Stimulated activated CD4-positive, alpha-beta T cell treated with anti-CD3 and anti-CD28 coated beads, Interleukin-1b, Interleukin-23, amount 100 ng/mL, for 1 hour (primary cell): ENCODE data around the gene PWWP2B.
A peak's percentile ranks its signal among the peaks of the same experiment; 100 is the strongest.
"Not testable (repeated sequence)": the region's sequence is repeated elsewhere in the genome, so short reads cannot be mapped to it uniquely, and the experiment has no call there.

Source experiments
- DNase-seq, 2 donors: peaks; one replicate each; pipeline ENCODE4 v3.0.0-alpha.2; 2020; ENCODE audit warnings: low read depth in 2 of 2

Gene PWWP2B

DNA sequence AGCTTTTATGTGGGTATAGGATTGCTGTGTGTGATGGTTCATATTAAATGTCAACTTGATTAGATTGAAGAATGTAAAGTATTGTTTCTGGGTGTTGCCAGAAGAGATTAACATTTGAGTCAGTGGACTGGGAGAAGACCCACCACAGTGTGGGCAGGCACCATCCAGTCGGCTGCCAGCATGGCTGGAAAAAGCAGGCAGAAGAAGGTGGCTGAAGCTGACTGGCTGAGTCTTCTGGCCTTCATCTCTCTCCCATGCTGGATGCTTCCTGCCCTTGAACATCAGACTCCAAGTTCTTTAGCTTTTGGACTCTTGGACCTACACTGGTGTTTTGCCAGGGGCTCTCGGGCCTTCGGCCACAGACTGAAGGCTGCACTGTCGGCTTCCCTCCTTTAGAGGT, 16.0 kb upstream of the PWWP2B start:
- not testable (repeated sequence) for DNase-seq

DNA sequence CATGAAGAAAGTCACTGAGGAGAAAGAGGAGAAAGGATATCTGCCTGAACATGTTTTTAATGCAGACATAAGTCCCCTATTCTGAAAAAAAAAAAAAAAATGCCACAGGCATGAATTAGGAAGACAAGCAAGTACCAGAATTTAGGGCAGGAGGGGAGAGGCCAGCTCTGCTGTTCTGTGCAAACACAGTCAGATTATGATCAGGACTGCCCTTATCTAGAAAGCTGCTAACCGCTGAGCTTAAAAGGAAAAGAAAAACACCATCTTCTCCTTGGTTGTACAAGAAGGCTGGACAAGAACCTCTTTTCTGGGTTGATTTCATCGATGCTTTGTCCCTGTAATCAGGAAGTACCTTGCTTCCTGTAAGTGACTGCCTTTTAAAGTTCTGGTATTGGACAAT, 15.3 kb upstream of the PWWP2B start:
- DNase-seq: no peak

DNA sequence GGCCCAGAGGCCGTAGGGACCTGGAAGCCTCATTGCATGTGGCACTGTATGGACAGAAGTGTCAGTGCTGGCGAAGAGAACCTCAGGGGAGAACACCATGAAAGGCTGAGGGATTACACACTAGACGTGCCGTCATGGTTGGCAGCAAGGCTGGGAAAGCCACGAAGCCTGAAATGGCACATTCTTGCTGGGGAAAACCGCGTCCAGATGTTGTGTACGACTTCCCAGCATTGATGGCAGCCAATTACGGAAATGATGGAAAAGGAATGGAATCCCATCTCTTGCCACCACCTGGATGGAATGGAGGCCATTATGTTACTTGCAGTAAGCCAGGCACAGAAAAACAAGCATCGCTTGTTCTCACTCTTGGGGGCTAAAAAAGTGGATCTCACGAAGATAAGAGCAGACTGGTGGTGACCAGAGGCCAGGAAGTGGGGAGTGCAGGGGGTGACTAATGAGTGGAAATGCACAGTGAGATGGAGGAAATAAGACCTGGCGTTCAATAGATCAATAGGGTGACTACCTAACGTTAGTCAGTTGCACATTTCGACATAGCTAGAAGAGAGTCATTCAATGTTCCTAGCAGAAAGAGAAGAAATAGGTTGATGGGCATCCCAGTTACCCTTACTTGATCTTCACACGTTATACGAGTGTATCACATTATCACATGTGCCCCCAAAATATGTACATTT, 14.6 kb upstream of the PWWP2B start:
- DNase-seq: no peak

DNA sequence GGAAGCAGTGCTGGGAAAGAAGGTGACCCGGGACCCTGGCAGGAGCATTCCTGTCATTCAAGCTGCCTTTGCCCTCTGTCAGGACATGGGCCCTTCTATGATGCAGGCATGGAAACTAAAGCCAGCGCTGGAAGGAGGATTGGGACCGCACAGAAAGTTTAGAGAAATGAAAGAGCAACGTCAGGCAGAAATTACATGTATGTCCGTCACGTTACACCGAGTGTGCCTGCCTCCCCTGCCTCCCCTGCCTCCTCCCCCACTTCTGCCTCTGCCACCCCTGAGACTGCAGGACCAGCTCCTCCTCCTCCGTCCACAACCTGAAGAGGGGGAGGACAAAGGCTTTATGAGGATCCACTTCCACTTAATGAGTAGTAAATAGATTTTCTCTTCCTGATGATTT, 13.9 kb upstream of the PWWP2B start:
- no peak for DNase-seq

DNA sequence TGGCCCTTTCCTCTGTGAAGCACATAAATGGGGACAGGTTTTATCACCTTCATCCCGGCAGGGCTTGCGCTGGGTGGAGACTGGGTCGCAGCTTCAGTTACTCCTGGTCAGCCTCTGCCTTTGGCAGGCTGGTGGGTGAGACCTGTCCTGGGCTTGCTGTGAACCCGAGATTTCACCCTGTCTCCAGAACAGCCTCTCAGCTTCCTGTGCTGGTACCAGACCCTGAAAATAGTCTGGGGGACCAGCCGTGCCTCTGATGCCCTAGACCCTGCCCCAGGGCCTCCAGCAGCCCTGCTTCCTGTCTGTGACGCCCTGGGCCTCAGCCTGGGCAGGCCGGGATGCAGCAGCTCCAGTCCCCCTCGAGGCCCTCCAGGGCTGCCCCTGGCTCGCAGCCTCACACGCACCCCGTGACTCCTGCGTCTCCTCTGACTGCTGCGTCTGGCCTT, 13.2 kb upstream of the PWWP2B start:
- DNase-seq: no peak

DNA sequence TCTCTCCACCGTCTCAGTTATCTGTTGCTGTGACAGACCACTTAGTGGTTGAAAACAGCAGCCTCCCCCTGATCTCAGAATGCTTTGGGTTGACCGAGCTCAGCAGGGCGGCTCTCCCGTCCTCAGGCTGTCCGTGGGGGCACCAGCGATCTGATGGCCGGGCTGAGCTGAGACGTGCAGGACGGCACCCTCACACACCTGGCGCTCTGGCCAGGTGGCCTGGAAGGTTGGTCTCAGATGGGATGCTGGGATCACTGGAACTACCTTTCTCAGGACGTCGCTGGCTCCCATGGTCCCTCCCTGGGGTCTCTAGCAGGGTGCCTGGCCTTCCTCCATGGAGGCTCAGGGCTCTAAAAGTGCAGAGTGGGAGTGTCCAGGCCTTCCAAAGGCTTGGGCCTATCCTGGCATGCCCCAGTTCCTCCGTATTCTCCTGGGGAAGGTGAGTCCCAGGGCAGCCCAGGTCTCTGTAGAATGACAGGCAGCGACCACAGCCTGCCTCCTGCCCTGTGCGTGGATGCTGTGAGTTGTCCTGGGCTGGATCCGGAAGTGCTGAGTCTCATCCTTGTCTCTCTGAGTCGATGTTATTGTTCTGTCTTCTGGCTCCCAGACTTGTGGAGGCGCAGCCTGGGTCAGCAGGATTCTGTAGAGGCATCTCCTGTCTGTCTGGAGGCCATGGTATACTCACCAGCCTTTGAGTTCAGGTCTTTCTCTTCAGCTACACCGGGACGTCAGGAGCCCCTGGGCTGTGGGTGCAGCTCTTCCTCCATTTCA, 12.2 kb upstream of the PWWP2B start:
- no peak for DNase-seq

DNA sequence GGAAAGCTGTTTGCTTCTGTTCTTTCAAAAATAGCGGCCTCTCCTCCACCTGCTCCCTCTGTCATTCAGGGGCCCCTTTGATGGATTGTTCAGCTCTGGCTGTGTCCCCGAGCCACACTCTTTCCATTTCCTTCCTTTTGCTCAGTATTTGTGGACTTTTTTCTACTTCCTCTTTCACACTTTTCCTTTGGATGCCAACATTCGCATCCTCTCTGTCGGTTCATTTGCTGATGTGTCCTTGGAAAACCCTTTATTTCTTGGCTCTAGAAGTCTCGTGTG, 11.7 kb upstream of the PWWP2B start:
- DNase-seq: no peak

DNA sequence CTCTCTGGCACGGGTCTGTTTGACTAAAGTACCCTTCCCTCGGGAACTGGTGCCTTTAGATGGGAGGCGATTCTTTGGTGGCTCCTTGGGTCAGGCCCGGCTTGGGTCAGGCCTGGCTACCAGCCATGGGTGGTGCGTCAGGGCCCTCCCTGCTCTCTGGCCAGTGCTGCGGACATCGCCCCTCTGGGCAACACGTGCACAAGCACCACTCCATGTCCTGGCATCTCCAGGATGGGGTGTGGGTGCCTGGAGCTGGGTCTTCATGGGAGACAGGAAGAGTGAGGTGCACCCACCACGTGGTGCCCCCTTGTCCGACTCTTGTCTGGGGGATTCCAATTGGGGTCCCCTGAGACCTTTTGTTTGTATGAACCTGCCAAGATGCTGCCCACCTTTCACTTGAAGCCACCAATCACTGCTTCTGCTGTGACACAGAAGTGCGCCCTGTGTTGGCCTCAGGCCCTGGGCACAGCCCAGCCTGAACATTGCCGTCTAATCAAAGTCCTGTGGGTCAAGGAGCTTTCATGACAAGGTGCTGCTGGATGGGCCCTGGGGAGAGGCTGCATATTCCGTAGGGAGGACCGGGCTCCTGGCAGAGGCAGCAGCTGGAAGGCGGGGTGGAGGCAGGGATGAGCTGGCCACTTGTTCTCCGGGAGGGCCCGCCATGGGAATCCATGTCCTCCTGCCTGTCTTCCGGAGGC, 11.1 kb upstream of the PWWP2B start:
- DNase-seq: no peak

DNA sequence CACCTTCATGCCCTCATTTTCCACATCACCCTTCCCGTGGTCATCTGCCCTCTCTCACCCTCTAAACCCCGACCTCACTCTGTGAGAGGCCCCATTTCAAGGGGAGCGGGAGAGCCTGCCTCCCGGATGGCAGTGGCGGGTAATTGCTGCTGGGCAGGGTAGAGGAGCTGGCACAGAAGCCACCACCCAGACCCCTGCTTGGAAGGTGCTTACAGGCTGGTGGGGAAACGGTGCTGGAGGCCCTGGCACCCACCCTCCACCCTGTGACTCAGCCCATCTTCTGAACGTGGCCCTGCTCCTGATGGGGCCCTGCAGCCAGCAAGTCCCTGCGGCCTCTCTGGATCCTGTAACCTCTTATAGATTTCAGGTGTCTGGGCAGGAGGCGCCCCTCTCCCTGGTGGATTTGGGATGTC, 10.6 kb upstream of the PWWP2B start:
- no peak for DNase-seq

DNA sequence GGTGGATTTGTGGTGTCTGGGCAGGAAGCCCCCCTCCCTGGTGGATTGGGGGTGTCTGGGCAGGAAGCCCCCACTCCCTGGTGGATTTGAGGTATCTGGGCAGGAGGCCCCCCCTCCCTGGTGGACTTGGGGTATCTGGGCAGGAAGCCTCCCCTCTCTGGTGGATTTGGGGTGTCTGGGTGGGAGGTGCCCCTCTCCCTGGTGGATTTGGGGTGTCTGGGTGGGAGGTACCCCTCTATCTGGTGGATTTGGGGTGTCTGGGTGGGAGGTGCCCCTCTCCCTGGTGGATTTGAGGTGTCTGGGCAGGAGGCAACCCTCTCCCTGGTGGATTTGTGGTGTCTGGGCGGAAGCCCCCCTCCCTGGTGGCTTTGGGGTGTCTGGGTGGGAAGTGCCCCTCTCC, 10.1 kb upstream of the PWWP2B start:
- not testable (repeated sequence) for DNase-seq

DNA sequence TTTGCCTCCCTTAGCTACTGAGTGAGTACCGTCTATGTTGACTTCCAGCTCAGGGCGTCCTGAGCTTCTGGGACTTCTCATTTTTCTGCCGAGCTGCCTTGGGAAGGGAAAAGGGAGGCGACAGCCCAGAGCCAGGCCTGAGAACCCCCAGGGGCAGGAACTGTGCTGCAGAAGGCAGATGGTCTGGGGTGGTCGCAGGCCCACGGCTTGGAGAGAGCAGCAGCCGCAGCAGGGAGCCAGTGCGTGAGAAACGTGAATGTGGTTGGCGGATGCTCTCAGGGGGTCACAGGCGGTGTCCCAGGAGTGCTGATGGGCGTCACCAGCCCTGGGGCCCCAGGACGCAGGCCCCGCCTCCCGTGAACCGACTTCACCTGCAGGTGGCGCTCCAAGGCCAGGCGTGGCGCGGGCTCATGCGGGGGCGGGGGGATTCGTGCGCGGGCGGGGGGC, 9.2 kb upstream of the PWWP2B start:
- peak; percentile 55 to 61 for DNase-seq

DNA sequence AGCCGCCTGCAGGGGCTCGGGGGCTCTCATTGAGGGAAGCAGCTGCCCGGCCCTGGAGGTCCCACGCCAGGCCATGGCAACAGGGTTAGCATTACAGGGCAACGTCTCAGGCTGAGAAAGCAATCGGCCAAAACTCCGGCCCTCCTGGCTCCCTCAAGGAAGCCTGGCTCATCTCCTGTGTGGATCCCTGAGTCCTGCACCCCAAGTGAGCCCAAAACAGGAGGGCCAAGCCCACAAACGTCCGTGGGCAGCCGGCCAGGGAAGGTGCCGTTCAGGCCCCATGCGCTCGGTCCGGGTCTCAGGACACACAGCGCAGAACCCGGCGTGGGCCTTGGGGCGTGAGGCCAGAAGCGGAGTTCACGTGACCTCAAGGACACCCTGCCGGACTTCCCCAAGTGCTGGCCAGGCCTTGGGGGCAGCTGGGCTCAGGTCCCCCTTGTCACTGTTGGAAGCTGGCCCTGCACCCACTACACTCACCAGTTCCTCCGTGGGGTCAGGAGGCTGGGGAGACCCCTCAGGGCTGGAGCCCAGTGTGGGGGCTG, 8.0 kb upstream of the PWWP2B start:
- DNase-seq: no peak

DNA sequence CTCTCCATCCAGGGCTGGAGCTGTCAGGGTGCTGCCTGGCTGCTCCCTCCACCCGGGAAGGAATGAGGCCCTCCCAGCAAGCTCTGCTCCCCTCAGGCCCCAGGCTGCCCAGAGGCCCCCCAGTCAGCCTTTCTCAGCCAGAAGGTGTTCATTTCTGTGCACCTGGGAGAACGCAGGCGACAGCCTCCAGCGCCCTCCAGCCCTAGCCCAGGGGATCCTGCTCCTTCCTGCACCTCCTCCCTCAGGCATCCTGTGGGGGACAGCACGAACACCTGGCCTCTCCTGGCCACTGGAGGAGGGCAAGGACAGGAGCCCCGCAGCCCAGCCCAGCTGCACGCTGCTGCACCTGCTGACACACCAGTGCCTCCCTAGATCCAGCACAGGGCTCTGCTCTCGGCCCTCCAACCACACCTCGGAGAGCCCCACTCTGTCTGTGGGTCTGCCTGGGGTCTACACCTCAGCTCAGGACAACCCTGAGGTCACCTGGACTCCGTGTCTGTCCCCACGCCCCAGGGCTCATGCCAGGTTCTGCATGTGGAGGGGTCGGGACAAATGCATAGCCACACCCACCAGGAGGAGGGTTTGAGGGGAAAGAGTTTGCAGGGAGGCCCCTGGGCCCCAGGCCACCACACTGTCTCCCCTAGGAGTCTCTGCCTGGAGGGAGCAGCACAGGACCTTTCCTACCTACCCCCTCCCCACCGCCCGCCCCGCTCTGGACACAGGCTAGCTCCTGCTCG, 7.4 kb upstream of the PWWP2B start:
- DNase-seq: no peak

DNA sequence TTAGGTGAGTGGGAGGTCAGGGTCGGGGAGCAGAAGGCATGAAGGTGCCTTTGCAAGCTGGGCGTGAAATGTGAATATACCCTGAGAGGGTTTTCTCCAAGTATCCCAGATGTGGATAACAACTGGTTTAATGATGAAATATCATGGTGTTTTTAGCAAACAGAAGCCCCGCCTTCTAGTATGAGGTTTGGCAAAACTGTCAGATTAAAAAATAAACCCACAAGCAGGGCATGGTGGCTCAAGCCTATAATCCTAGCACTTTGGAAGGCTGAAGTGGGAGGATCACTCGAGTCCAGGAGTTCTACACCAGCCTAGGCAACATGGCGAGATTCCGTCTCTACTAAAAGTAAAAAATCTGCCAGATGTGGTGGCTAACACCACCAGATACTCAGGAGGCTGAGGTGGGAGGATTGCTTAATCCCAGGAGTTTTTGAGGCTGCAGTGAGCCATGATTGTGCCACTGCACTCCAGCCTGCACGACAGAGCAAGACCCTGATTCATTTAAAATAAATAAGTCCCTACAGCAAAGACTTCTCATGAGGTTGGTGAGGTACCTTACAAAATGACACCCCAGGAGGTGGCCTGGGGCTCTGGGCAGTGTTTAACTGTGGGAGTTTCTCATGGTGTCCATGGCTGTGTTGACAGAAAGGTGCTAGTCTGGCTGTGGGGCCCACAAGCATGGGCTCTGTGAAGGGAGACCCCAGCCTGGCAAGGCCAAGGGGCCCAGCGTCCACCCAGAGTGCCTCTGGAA, 6.7 kb upstream of the PWWP2B start:
- DNase-seq: no peak

DNA sequence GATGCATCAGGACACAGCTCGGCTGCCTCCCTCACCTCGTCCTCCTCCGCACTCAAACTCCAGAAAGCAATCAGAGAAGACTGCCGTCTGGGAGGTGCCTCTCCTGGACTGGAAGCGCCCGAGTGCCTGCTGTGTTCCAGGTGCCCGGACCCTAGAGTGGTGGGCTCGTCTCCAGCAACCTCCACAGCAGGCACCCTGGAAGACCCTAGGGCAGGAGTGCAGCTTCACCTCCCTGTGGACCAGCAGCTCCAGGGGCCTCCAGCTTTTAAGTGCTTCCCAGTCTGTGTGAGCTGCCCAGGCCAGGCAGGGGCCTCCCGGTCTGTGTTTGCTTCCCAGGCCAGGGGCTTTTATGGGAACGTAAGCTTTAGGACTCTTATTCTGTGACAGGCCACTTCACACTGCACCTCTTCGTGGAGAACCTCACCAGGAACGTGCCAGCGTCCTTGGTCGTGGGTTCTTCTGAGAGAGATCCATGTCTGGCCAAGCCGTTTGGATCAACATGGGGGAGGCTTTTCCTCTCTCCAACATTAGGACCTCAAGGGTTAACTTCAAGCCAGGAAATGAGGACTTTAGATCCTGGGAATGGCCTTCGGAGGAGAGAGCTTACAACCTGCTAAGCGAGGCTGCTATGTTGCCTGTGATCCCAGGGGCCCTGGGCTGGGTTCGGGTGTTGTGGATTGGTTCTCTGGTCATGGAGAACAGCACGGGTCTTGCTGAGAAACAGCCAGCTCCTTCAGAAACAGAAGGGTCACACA, 5.9 kb upstream of the PWWP2B start:
- no peak for DNase-seq

DNA sequence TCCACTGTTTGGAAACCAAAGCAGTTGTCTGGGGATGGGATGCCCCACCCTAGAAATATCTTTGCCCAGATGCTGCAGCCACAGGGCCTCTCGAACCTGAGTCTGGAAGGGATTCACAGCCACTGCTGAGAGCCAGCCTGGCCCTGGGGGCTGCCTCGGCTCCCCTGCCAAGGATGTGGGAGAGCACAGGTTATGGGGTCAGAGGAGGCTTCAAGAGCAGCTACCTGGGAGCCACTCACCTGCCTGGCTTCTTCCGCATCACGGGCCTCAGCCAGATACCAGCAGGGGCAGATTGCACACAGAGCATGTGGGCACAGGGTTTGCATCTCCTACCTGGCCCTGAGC, 5.4 kb upstream of the PWWP2B start:
- no peak for DNase-seq

DNA sequence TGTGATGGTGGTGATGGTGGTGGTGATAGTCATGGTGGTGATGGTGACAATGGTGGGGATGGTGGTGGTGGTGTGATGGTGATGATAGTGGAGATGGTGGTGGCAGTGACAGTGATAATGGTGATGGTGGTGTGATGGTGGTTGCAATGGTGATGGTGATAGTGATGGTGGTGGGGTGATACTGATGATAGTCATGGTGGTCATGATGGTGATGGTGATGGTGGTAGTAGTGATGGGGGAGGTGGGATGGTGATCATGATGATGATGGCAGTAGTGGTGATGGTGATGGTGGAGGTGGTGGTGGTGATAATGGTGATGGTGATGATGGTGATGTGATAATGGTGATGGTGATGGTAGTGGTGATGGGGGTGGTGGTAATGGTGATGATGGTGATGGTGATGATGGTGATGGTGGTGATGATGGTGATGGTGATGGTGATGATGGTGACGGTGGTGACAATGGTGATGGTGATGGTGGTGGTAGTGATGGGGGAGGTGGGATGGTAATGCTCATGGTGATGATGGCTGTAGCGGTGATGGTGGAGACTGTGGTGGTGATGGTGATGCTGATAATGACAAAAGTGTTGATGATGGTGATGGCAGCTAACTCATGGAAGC, 4.7 kb upstream of the PWWP2B start:
- DNase-seq: no peak

DNA sequence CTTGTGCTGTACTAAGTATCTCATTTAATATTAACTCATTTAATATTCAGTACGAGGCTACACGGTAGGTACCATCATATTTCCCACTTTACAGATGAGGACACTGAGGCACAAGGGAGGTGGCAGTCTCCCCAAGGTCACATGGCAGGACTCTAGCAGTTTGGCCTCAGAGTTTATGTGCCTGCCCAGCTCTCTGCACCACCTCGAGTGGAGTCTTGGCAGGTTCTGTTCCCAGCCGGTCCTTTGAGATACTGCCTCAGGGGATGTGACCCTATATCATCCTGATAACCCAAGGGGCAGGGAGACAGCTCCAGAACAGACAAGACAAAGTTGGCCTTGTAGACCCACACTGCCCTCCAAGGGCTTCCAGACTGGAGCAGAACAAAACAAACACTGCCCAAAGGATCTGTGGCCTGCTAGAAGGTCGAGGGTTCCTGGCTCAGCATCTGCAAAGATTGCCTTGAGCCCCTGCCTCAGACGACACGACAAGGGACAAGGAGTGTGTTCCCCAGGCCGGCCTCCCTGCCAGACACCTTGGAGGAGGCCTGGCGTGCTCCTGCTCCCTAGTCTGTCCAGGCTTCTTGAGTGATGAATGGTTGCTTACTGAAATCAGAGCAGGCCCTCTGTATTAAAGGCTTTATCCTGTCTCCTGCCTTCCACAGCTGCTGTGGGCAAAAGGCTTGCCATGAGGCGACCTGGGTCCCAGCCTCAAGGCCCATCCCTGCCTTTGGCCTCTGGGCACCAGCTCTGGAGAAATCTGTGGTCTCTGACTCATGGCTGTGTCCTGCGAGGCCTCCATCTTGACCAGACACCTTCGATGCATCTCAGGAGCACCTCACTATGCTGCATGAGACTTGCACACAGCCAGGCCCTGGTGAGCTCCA, 3.9 kb upstream of the PWWP2B start:
- DNase-seq: no peak

DNA sequence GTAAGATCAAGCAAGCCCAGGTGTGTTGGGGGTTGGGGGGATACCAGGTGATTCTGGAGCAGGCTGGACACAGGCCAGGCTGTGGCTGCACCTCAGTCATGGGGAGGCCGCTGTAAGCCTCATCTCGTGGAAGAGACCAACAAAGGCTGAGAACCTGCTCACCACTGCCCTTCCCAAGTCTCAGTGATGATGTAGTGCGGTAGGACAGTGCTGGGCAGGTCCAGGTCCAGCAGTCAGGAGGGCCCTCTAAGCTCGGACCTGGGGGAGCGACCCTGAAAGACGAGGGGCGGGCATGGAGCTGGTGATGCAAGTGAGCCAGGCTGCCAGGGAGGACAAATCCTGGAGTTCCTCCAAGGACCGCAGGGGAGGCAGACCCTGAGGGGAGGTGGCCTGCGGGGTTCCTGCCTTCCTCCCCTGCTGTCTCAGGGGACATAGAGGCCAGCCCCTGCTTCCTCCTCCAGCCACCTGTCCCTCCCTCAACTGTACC, 3.3 kb upstream of the PWWP2B start:
- DNase-seq: no peak
